GM18517 (cell line): ENCODE results near the gene DDIT3.

Experiments
- ATAC-seq: cut with Tn5 transposase; IDR thresholded peaks from one replicate; pipeline ENCODE4 v1.9.1; 2021; ENCODE audit warnings: mild to moderate bottlenecking, moderate library complexity; ENCODE audit not compliant: unreplicated experiment

DDIT3 gene

DNA sequence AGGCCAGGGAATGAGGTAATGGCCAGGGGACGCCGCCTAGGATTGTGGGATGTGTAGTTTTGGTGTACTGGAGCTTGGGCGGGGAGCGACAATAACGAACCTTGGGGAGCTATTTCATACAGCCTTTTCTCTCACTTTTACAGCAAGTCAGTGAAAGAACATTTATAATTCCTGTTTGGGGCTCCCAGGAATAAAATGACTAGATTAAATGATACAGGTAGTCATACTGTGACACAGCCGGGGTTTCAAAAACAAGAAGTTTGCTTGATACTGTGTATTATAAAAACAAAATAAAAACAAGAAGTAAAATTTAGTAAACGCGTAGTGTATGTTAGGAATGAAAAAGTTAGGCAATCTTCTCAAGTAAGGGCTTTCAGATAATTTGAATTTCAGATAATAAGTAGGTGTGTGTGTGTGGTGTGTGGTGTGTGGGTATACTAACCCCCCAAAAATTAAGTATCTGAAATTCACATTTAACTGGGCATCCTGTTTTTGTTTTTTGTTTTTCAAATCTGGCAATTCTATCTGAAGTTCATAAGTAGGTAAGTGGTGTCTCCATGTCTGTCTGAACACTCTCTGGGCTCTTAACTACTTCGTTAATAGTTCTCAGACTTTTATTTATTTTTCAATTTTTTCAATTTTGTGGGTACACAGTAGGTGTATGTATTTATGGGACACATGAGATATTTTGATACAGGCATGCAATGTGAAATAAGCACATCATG is 27.1 kb upstream of the DDIT3 start:
- no peak for ATAC-seq

DNA sequence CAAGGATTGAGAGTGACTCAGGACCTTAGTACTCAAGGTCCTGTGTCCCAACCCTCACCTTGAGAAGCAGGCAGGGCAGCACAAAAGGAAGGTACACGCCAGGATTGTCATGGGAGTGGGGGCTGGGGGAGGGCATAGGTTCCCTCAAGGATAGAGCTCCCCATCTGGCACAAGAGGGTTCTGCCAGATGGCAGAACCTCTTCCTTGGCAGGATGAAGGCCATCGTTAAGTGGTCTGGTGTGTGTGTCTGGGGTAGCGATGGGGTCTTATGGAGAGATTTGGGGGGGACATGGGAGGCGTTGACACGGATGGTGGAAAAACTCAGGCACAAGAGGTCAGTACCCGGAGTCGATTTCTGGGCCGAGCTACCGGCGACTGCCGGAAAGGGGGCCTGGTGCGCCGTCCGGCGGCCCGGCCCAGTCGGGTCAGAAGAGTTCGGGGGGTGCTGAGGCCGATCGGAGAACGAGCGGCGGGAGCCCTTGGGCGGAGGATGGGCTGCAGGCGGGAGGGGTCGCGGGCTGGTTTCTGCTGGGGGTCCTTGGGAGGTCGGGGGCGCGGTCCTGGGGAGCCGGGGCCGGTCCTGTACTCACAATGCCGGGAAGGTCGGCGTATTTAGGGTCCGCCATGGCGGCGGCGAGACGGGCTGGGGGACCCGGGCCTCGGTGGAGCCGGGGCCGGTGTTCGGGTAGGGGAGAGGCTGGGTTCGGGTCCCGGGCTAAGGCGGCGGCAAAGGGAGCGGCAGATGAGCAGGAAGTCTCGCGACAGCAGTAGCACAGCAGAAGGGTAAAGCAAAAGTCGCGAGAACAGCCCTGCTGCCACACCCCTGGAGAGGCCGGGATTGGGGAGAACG is 26.3 kb upstream of the DDIT3 start, which contains the start of gene DCTN2:
TSS of gene DCTN2 (minus strand) at position 755 of the 850 bp plus-strand sequence. CDS start at position 626, 129 bp downstream.
- peak; percentile 98 for ATAC-seq

DNA sequence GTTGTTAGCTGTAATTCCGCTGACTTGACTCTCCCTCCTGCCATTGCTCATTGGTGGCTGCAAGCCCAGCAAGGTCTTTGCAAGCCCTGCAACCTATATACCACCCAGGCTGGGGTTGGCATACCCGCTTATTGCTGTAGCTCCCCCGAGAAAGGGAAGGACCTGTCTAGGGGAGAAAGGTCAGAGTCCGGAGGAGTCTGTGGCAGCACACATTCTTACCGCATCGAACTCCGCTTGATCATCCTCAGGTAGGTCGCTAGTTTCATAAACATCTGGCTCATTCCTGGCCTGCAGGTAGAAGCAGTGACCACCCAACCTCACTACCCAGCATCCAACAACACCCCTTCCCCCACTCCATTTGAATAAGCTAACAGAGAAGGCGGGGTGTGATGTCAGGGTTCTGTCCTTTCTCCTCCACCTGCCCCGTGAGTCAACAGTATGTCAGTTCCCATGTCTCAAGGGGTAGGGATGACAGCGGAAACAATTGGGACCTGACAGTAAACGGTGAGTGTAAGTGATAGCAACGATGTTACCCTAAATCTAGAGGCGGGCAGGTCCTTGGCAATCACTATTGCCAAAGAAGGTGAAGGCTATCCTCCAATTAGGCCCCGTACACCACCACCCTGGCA is 25.6 kb upstream of the DDIT3 start:
- no peak for ATAC-seq

DNA sequence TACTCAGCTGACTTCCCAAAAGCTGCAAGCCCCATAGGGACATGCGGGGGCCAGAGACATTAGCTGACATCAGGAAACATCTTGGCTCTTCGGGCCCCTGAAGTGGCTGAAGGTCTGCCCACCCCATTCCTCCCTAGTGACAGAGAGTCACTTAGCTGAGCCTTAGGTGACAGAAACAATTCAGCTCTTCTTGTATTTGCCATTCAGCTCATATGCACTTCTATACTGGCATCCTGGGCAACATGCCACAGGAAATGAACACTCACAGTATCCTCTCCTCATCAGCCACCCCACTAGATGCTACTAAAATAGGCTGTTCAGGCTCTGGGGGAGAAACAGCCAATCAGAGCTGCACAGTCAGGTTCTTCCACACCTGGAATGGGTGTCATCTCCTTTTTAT is 23.3 kb upstream of the DDIT3 start:
- no peak for ATAC-seq

DNA sequence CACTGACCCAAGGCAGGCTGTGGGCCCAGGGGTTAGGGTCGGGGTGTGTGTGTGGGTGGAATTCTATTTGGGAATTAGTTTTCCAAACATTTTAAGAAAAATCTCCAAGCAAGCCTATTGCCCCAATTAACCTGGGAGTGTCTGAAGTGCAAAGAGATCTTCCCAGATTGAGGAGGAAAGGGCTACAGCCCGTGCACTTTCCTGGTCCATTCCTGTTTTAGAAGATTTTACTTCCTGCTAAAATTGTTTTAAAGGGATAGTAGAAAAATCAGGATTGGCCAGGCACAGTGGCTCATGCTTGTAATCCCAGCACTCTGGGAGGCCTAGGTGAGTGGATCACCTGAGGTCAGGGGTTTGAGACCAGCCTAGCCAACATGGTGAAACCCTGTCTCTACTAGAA is 21.4 kb upstream of the DDIT3 start:
- ATAC-seq: no peak

DNA sequence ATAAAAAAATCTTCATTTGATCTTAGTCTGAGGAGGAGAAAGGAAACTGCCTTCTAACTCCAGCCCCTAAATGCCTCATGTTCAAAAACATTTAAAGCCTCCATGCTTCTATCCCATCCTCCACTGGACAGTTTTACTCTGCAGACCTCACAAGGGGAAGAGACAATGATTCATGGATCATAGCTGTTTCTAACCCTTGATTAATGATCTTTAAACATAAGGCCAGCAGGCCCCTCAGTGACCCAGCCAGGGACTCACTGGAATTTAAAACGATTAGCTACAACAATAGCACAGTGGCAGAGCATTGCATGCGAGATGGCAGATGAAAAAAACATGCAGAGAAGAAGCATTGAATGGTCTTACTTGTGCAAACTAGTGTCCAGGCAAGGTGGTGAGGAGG is 20.7 kb upstream of the DDIT3 start:
- ATAC-seq: no peak

DNA sequence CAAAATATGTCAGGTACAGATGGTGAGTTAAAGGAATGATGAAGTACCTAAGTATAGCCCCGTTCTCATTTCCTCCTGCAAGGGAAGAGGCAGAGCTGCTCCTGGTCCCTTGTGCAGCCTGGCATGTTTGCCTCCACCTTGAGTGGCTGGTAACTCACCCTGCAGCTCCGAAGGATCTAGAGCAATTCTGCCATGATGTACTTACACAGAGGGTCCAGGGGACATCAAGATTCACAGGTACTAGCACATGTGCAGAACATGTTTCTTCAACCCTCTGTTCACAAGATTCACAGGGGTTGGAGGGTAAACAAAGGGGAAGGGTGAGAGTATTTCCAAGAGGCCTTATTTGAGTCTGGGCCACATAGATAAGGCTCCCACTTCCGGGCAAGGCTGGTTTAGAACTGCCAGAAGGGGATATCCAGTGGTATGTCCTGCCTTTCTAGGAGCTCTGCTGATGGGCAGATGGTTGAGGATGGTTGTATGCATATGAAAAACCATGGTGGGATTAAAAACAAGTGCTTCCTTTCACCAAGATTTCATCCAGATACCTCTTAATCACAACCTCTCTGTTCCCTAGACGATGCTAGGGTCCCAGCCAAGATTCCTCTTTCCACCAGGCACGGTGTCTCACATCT is 18.9 kb upstream of the DDIT3 start:
- ATAC-seq: no peak

DNA sequence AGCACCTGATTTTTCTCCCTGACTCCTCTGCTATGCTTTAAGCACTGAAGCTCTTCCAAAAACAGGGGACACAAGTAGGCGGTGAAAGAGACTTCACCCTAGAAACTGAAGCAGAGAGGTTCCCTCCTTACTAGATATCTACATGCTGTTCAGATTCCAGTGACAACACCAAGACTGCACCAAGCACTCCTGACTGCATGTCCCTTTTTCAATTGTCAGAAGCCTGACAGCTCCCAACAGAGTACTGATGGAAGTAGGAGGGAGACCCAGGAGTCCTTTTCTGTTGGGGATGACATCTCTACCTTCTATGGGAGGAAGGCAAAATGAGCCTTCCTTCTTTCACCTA is 16.3 kb upstream of the DDIT3 start:
- ATAC-seq: no peak

DNA sequence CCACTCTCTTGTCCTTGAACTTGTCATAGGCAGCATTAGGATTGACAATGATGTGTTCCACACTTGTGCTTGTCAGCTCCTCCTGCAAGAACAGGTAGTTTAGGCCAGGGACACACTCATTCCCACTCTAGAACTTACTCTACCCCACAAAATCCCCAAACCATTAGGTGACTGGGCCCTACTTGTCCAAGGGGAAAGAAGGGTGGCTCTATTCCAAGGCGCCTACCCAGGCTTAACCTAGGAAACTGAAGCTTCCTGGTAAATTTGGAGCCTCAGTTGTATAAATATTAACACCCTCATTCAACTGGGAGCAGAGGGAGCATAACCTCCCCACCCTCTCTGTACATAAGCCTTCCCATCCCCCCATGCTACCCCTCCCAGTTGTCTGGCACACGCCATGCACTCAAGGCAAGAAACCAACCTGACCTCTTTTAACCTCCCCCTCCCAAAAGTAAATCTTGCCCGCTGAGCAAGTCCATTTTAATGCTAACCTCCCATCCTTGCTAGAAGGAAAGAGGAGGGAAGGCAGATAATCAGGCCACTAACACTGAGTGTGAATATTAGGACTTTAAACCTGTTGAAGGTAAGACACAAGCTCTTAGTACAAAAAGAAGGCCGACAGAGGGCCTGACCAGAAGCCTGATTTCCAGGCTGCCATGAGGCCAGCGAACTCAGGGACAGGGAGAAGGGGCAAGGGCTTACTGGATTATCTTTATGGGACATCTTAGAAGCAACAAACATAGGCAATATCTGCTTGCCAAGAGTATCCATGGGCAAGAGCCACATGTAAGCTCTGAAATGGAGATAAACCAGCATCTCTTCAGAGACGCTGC is 15.7 kb upstream of the DDIT3 start:
- no peak for ATAC-seq

DNA sequence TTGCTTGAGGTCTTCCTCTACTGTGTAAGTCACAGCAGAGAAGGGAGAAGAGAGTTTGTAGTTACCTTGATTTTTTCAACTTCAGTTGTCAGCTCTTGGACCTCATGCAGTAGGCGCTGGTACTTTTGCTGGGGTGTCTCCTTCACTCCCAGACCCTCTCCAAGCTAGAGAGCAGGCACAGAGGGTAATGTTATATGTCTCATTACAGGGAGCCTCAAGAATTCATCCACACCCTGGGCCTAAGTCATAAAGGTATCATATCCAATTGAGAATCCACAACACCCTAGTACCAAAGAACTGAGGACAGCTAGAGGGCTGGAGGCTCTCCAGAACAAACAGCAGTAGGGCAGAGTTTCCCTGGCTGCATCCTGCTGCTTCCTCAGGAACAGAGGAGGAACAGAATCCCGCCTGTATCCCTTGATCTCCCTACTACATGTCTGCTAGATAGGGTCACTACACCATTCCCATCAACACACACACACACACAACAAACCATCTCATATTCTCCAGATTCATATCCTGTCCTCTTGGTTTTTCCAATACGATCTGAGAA is 14.8 kb upstream of the DDIT3 start:
- ATAC-seq: no peak

DNA sequence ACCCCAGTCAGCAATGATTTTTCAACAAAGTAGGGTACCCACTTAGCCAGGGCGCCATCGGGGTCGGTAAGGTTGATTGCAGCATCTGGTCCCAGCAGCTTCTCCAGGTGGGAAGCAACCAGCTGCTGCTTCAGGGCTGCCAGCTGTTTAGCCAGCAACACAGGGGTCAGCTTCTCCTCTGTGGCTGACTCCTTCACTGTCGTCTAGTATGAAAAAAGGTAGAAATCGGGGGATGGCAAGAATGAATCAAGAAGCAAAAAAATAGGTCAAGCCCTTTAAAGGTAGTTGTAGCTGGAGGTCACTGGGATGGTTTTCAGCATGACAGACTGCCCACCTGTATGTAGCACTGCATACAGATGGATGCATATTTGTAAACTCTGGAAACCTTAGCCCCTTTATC is 13.9 kb upstream of the DDIT3 start:
- no peak for ATAC-seq

DNA sequence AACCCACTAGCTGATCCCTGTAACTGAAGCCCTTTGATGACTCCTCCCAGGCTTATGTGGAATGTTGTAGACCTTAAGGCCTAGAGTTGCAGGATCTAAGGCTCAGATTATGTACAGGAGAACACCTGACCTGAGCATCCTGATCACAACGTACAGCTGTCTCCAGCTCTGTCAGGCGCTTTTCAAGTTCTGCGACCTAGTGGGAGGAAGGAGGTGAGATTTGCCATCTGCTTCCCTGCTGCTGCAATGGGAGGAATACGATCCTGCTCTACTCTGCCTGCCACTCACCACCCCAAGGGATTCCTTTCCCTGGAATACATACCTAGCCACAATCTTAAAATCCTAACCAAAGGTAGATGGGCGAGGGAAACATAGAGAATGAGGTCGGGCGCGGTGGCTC is 12.8 kb upstream of the DDIT3 start:
- ATAC-seq: no peak

DNA sequence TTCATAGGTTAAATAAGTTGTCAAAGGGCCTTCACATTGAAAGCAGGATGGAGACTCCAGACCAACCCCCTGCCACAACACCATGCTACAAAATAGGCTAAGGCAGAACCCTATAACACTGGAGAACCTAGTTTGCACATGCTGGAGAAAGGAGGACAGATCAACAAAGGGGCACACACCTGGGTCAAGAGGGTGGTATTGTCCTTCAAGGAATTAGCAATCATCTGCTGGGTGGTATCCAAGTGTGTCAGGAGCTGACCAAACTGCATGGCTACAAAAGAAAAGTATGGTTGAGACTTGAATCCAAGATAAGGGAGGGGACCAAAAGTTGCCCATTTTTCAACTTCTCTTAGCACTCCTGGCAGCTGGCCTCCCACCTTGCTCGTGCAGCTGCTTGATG is 11.5 kb upstream of the DDIT3 start:
- no peak for ATAC-seq

DNA sequence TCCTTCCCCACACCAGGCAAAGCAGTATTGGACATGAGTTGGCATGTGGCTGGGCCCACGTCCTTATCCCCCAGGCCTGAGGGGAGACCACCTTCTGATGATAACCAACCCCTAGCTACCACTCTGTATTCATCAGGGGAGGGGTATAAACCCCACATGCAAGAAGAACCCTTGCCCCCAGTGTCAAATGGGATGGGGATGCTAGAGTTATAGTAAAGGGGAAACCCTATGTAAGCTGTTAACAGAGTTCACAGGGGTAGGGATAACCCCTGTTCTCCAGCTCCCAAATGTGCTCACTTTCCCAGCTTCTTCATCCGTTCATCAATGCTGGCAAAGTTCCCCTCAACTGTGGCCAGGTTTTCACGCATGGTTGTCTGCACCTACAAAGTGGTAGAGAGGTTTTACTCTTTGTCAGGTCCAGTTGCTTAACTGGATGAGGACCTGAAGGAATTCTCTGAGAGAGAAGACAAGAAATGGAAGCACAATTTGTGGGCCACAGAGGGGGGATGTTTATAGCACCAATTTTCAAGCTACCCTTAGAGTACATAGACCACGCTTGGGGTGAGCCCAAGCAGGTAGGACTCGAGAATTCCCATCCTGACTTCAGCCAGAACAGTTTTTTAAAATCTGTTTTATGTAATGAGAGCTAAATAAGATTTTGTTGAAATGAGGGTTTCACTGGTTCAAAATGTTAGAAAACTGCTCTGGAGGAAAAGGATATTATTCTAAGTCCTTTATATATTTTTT is 10.3 kb upstream of the DDIT3 start:
- ATAC-seq: no peak

DNA sequence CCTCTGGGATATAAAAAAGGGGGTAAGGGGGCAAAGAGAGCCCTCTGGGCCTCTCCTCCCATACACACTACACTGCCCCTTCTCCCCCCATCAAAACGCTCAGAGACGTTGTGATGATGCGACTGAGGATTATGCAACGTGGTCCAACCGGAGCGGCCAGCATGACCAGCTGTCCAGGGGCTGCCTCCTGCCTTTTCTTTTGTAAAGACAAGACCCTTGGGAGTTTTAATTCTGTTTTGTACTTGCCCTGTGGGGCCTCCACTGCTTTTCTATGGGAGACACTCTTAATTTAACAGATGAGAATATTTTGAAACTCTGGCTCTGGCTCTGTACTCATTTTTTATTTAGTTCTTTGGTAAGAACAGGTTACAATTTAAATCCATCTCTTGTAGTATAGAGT is 9.5 kb upstream of the DDIT3 start:
- ATAC-seq: no peak

DNA sequence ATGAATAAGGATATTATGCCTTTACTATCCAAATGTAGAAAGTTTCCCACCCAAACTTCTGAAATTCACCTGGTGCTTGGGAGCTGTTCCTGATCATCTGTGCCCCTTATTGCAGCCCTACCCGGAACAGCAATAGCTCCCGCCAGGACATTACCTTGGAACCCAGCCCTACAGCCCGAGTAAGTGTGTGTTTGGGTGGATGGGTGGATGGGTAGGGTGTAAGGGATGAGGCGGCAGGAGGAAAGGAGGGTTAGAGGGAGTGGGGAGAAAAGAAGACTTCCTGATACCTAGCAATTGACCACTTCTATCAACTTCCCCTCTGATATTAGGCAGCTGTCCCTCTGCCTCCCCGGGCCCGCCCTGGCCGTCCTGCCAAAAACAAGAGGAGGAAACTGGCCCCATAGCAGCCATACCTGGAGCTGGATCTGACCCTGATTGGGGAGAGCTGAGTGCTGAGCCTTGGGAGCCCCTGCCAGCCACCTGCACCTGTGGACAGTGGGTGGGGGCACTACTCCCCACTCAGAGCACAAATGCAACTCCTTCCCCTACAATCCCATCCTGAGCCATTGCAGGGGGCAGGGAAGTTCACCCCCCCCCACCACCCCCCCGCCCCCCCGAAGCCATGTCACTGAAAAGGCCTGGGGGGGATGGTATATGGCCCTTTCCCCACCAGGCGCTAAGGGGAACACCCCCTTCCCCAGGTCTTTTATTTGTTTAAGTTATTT is 8.7 kb upstream of the DDIT3 start:
- ATAC-seq: no peak

DNA sequence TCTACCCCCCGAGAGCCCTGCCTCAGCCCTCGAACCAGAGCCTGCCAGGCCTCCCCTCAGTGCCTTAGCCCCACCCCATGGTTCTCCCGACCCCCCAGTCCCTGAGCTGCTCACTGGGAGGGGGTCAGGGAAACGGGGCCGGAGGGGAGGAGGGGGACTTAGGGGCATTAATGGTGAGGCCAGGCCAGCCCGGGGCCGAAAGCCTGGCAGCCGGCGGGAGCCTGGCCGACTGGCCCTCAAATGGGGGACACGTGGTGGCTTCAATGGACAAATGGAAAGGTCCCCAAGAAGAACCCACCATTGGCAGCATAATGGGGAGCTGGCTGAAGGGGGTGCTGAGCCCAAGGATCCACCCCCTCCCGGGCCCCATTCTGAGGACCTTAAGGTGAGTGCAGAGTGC is 7.9 kb upstream of the DDIT3 start:
- ATAC-seq: no peak

DNA sequence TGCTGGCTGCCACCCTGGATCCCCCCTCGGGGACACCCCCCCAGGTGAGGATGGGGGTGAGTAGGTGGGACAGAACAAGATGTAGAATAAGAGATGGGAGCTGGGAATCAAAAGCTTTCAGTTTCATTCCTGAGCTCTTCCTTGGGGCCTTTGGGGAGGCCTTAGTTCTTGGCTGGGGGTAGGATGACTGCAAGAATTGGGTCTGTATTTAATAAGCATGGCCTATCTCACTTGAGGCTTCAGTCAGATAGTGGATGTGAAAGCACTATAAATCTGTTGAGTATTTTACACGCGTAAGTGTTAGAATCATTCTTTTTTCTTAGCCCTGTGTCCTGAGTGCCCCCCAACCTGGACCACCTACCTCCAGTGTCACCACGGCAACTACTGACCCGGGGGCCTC is 6.9 kb upstream of the DDIT3 start:
- no peak for ATAC-seq
